IPS-18a (cell line): ENCODE data around the gene MSANTD4.
"Not testable (repeated sequence)": the region's sequence is repeated elsewhere in the genome, so short reads cannot be mapped to it uniquely, and the experiment has no call there.

ENCODE experiments used
- H3K27ac ChIP-seq: one replicate; pipeline ENCODE4 v1.5.1; 2013; ENCODE audit warnings: low read length
- H3K27me3 ChIP-seq: one replicate; pipeline ENCODE4 v1.6.1; 2013; ENCODE audit warnings: mild to moderate bottlenecking, low read length; ENCODE audit not compliant: control insufficient read depth, insufficient read depth
- H3K36me3 ChIP-seq: one replicate; pipeline ENCODE4 v1.6.1; 2013; ENCODE audit warnings: low read depth, low read length; ENCODE audit not compliant: control insufficient read depth
- H3K4me1 ChIP-seq: one replicate; pipeline ENCODE4 v1.6.1; 2013; ENCODE audit warnings: low read depth, low read length; ENCODE audit not compliant: control insufficient read depth
- H3K4me3 ChIP-seq: one replicate; pipeline ENCODE4 v1.5.1; 2013; ENCODE audit warnings: low read length
- H3K9ac ChIP-seq: one replicate; pipeline ENCODE4 v1.6.1; 2013; ENCODE audit warnings: mild to moderate bottlenecking, low read length, moderate library complexity
- H3K9me3 ChIP-seq: one replicate; pipeline ENCODE4 v1.6.1; 2013; ENCODE audit warnings: low read depth, low read length; ENCODE audit not compliant: control insufficient read depth

The MSANTD4 gene

GRCh38 chr11:106003094-106003493, 18.9 kb downstream of the MSANTD4 start:
- H3K27ac ChIP-seq, H3K9ac ChIP-seq, H3K9me3 ChIP-seq, H3K4me1 ChIP-seq, H3K4me3 ChIP-seq, H3K27me3 ChIP-seq: not testable (repeated sequence)
- peaks cover 15% of the 10 kb centered on the region for H3K36me3 ChIP-seq

GRCh38 chr11:106001304-106002012, 20.6 kb downstream of the MSANTD4 start:
- no peaks in the 10 kb centered on the region for H3K27me3 ChIP-seq
- H3K27ac ChIP-seq, result no peak overlapping the region
- peaks cover 3% of the 10 kb centered on the region for H3K36me3 ChIP-seq
- no peaks in the 10 kb centered on the region for H3K9me3 ChIP-seq
- H3K4me1 ChIP-seq, result no peaks in the 10 kb centered on the region
- H3K9ac ChIP-seq, result no peak overlapping the region
- no peak overlapping the region for H3K4me3 ChIP-seq

GRCh38 chr11:105991888-105992287, 30.2 kb downstream of the MSANTD4 start:
- no peaks in the 10 kb centered on the region for H3K27me3 ChIP-seq
- H3K4me1 ChIP-seq, result peaks cover 10% of the 10 kb centered on the region
- no peaks in the 10 kb centered on the region for H3K36me3 ChIP-seq
- H3K4me3 ChIP-seq, result no peak overlapping the region
- H3K27ac ChIP-seq, result no peak overlapping the region
- H3K9me3 ChIP-seq, result no peaks in the 10 kb centered on the region
- no peak overlapping the region for H3K9ac ChIP-seq

- H3K4me3 ChIP-seq, result no peak overlapping the region
- no peak overlapping the region for H3K27ac ChIP-seq
- no peak overlapping the region for H3K9ac ChIP-seq
- H3K4me1 ChIP-seq, result peaks cover 10% of the 10 kb centered on the region
- H3K27me3 ChIP-seq, result no peaks in the 10 kb centered on the region
- H3K9me3 ChIP-seq, result no peaks in the 10 kb centered on the region
- H3K36me3 ChIP-seq, result no peaks in the 10 kb centered on the region
Observed at GRCh38 chr11:105989124-105989523, 32.9 kb downstream of the MSANTD4 start.

- no peak overlapping the region for H3K27ac ChIP-seq
- H3K36me3 ChIP-seq, result no peaks in the 10 kb centered on the region
- no peaks in the 10 kb centered on the region for H3K27me3 ChIP-seq
- no peak overlapping the region for H3K9ac ChIP-seq
- H3K4me1 ChIP-seq, result peaks cover 10% of the 10 kb centered on the region
- no peaks in the 10 kb centered on the region for H3K9me3 ChIP-seq
- no peak overlapping the region for H3K4me3 ChIP-seq
Observed at GRCh38 chr11:105988197-105988596, 33.8 kb downstream of the MSANTD4 start.

GRCh38 chr11:105986554-105986953, 35.5 kb downstream of the MSANTD4 start:
- H3K27ac ChIP-seq, result no peak overlapping the region
- H3K27me3 ChIP-seq, result no peaks in the 10 kb centered on the region
- peaks cover 10% of the 10 kb centered on the region for H3K4me1 ChIP-seq
- H3K36me3 ChIP-seq, result no peaks in the 10 kb centered on the region
- no peak overlapping the region for H3K9ac ChIP-seq
- H3K9me3 ChIP-seq, result no peaks in the 10 kb centered on the region
- H3K4me3 ChIP-seq, result no peak overlapping the region

GRCh38 chr11:105979997-105980703, 41.9 kb downstream of the MSANTD4 start:
- no peak overlapping the region for H3K9ac ChIP-seq
- no peak overlapping the region for H3K4me3 ChIP-seq
- H3K4me1 ChIP-seq, result no peaks in the 10 kb centered on the region
- H3K27ac ChIP-seq, result no peak overlapping the region
- H3K9me3 ChIP-seq, result no peaks in the 10 kb centered on the region
- no peaks in the 10 kb centered on the region for H3K36me3 ChIP-seq
- H3K27me3 ChIP-seq, result no peaks in the 10 kb centered on the region

GRCh38 chr11:105975128-105975527, 46.9 kb downstream of the MSANTD4 start:
- Histone ChIP-seq H3K27me3 (no peaks in the 10 kb centered on the region), H3K36me3 (no peaks in the 10 kb centered on the region), H3K27ac (no peak overlapping the region), H3K4me1 (no peaks in the 10 kb centered on the region), H3K9me3 (no peaks in the 10 kb centered on the region), H3K4me3 (no peak overlapping the region), H3K9ac (no peak overlapping the region)

- H3K4me1 ChIP-seq, result peaks cover 6% of the 10 kb centered on the region
- no peaks in the 10 kb centered on the region for H3K27me3 ChIP-seq
- no peak overlapping the region for H3K9ac ChIP-seq
- no peak overlapping the region for H3K27ac ChIP-seq
- no peaks in the 10 kb centered on the region for H3K9me3 ChIP-seq
- H3K4me3 ChIP-seq, result no peak overlapping the region
- H3K36me3 ChIP-seq, result no peaks in the 10 kb centered on the region
Observed at GRCh38 chr11:105969756-105970155, 52.3 kb downstream of the MSANTD4 start.

- no peaks in the 10 kb centered on the region for H3K27me3 ChIP-seq
- no peaks in the 10 kb centered on the region for H3K36me3 ChIP-seq
- no peak overlapping the region for H3K9ac ChIP-seq
- no peaks in the 10 kb centered on the region for H3K9me3 ChIP-seq
- H3K4me3 ChIP-seq, result no peak overlapping the region
- peaks cover 6% of the 10 kb centered on the region for H3K4me1 ChIP-seq
- no peak overlapping the region for H3K27ac ChIP-seq
Observed at GRCh38 chr11:105968021-105968697, 53.9 kb downstream of the MSANTD4 start.

GRCh38 chr11:105960252-105961245, 61.5 kb downstream of the MSANTD4 start:
- peaks cover 4% of the 10 kb centered on the region for H3K9me3 ChIP-seq
- H3K4me1 ChIP-seq, result peaks cover 10% of the 10 kb centered on the region
- H3K36me3 ChIP-seq, result no peaks in the 10 kb centered on the region
- H3K27ac ChIP-seq, result no peak overlapping the region
- H3K9ac ChIP-seq, result no peak overlapping the region
- H3K4me3 ChIP-seq, result no peak overlapping the region
- H3K27me3 ChIP-seq, result no peaks in the 10 kb centered on the region
